Breast epithelium (tissue), 3 donors: Measurements from ENCODE around the gene MRC2.

Source experiments
- POLR2AphosphoS5 ChIP-seq, 3 donors: sonication (generic); formaldehyde crosslinking; IDR thresholded peaks; one replicate each; pipeline ENCODE4 v1.6.1; 2017; ENCODE audit warnings: antibody characterized with exemption in 3 of 3
- TF ChIP-seq, protein P1 (sequence below), 3 donors: fragments of 450-650 bp; IDR thresholded peaks; one replicate each; pipeline ENCODE4 v1.5.1; 2016 to 2017; ENCODE audit warnings: antibody characterized with exemption in 3 of 3, mild to moderate bottlenecking in 3 of 3, moderate library complexity in 3 of 3

DNA sequence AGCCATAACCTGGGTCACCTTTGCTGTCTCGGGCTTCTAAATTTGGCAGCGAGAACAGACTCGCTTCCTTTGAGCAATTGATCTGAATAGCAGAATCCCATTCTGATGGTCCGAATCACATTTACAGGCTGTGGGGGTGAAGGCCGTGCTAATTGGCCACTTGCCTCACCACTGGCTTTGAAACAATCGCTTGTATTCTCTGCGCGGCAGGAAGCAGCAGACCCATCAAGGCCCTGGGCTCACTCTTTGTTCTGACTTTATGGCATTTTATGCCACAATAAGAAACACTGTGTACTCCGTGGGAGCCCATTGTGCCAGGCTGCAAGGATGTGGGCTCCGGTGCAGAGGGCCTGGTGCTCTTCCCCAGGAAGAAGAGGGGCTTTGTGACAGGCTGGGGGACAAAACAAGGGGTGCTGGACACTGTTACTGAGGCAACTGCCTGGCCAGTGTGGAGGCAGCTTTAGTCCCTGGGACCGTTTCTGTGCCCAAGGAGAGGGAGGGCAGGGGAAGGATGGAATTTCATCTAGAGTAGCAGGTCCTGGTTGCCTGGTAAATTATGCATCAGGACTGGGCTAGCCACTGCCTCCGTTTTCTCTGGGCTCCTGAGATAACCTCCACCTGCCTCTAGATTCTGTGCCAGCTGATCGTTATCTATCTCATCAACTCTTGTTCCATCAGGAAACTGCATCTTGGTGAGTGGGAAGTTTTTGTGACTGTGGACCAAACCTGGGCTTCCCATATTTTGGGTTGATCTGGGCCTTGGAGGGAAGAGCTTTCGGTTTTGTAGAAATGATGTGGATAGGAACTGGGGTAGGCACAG is 78.5 kb downstream of the MRC2 start:
- TF ChIP-seq POLR2AphosphoS5 (IDR thresholded peaks at IDR 0.05) = no peak
- TF ChIP-seq, protein P1, sequence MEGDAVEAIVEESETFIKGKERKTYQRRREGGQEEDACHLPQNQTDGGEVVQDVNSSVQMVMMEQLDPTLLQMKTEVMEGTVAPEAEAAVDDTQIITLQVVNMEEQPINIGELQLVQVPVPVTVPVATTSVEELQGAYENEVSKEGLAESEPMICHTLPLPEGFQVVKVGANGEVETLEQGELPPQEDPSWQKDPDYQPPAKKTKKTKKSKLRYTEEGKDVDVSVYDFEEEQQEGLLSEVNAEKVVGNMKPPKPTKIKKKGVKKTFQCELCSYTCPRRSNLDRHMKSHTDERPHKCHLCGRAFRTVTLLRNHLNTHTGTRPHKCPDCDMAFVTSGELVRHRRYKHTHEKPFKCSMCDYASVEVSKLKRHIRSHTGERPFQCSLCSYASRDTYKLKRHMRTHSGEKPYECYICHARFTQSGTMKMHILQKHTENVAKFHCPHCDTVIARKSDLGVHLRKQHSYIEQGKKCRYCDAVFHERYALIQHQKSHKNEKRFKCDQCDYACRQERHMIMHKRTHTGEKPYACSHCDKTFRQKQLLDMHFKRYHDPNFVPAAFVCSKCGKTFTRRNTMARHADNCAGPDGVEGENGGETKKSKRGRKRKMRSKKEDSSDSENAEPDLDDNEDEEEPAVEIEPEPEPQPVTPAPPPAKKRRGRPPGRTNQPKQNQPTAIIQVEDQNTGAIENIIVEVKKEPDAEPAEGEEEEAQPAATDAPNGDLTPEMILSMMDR (IDR thresholded peaks at IDR 0.05) = no peak
